ENCODE measurements around the gene KIF24.

GRCh38 chr9:34370970-34371880, 42.2 kb upstream of the KIF24 start:
- no peak for TF ChIP-seq GATA2 (IDR thresholded peaks at IDR 0.05; ENCODE audit: low read depth, low read length)
- TF ChIP-seq GATA3 (IDR thresholded peaks at IDR 0.05; ENCODE audit: low read depth, low read length), result no peak

Measured in SH-SY5Y (cell line).